CD8-positive, alpha-beta memory T cell (primary cell): ENCODE measurements around the gene MIEF1. TPM values are rescaled to one million over a fixed set of nuclear protein-coding genes. Genes with fewer than 3 reads are reported as not detected.

Source experiments
- CTCF ChIA-PET: fragments of 350-600 bp; sonication (Branson Sonifier 250); formaldehyde crosslinking; loops from one replicate; lab custom pipeline; 2021; ENCODE audit warnings: antibody characterized with exemption; lab: Charles Lee
- POLR2A ChIA-PET: fragments of 350-600 bp; sonication (Branson Sonifier 250); formaldehyde crosslinking; loops from one replicate; lab custom pipeline; 2021; ENCODE audit warnings: antibody characterized with exemption; lab: Charles Lee
- DNase-seq, 5 donors: peaks; one replicate each; pipeline versions ENCODE4 v3.0.0 to v3.0.0-alpha.2; 2020 to 2022; ENCODE audit warnings: mixed read lengths in 1 of 5
- H3K27ac ChIP-seq: one replicate; pipeline ENCODE4 v1.7.0; 2013; ENCODE audit warnings: low read depth, mild to moderate bottlenecking, low read length, moderate library complexity
- H3K27me3 ChIP-seq: 2 replicates; pipeline ENCODE4 v1.7.0; 2013; ENCODE audit warnings: low read length, mild to moderate bottlenecking; ENCODE audit not compliant: insufficient read depth, poor library complexity, severe bottlenecking
- H3K36me3 ChIP-seq: 2 replicates; pipeline ENCODE4 v1.7.0; 2013; ENCODE audit warnings: mild to moderate bottlenecking, low read length, moderate library complexity; ENCODE audit not compliant: insufficient read depth
- H3K4me1 ChIP-seq: 2 replicates; pipeline ENCODE4 v1.7.0; 2013; ENCODE audit warnings: mild to moderate bottlenecking, low read length, moderate library complexity; ENCODE audit not compliant: insufficient read depth
- H3K4me3 ChIP-seq: 2 replicates; pipeline ENCODE4 v1.7.0; 2013; ENCODE audit warnings: mild to moderate bottlenecking, low read length
- H3K9me3 ChIP-seq: 2 replicates; pipeline ENCODE4 v1.7.0; 2013; ENCODE audit warnings: mild to moderate bottlenecking, low read length
- H3K27ac Mint-ChIP-seq, 8 donors: one replicate each; pipeline ENCODE4 v1.8.0; 2020 to 2021; ENCODE audit warnings: mixed read lengths in 8 of 8, mild to moderate bottlenecking in 6 of 8, inconsistent platforms in 3 of 8, moderate library complexity in 3 of 8
- H3K27me3 Mint-ChIP-seq, 2 donors: one replicate each; pipeline ENCODE4 v1.8.0; 2020 to 2021; ENCODE audit warnings: mixed read lengths in 2 of 2, mild to moderate bottlenecking in 1 of 2, moderate library complexity in 1 of 2
- H3K36me3 Mint-ChIP-seq, 3 donors: one replicate each; pipeline ENCODE4 v1.8.0; 2020 to 2021; ENCODE audit warnings: mixed read lengths in 3 of 3, inconsistent platforms in 1 of 3, mild to moderate bottlenecking in 1 of 3
- H3K4me1 Mint-ChIP-seq, 3 donors: one replicate each; pipeline ENCODE4 v1.8.0; 2020 to 2021; ENCODE audit warnings: mixed read lengths in 3 of 3, inconsistent platforms in 1 of 3, mild to moderate bottlenecking in 1 of 3
- H3K4me3 Mint-ChIP-seq, 7 donors: one replicate each; pipeline ENCODE4 v1.8.0; 2020 to 2021; ENCODE audit warnings: mixed read lengths in 7 of 7, mild to moderate bottlenecking in 6 of 7, moderate library complexity in 4 of 7, inconsistent platforms in 2 of 7
- H3K9me3 Mint-ChIP-seq, 5 donors: one replicate each; pipeline ENCODE4 v1.8.0; 2020 to 2022; ENCODE audit warnings: mixed read lengths in 5 of 5, mild to moderate bottlenecking in 3 of 5, moderate library complexity in 2 of 5, inconsistent platforms in 1 of 5
- polyA plus RNA-seq: library from polyadenylated mRNA; unstranded; fragments of 300-500 nt; fragmentation: Illumina TruSeq; gene quantifications from one replicate; pipeline ENCODE4 v1.2.3, GENCODE V29; 2021
- total RNA-seq, 2 experiments: library from RNA; stranded (reverse); gene quantifications; one replicate each; pipeline ENCODE4 v1.2.3, GENCODE V29; 2021

The MIEF1 gene
- total and polyA plus RNA-seq, 3 experiments from 2014 or later, result 29.4 to 60.9 (median 59.9) TPM

DNA sequence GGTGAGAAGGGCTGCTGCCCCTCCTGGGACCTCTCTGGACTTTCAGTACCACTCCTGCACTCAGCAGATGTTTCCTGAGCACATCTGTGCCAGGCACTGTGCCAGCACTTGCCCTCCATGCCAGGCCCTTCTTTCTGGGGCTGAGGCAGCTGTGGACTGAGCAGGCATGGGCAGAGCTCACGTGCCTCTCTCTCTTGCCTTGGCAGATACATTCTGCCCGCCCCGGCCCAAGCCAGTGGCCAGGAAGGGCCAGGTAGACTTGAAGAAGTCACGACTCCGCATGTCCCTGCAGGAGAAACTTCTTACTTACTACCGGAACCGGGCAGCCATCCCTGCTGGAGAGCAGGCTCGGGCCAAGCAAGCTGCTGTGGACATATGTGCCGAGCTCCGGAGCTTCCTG lies 9.9 kb downstream of the MIEF1 start:
- Mint-ChIP-seq H3K4me1 (peaks cover 18 to 27% (median 27%) of the 10 kb centered on the region in 3 donors), H3K4me3 (no peak overlapping the region), H3K36me3 (peaks cover 8 to 87% (median 14%) of the 10 kb centered on the region in 3 donors), H3K9me3 (no peaks in the 10 kb centered on the region), H3K27me3 (no peaks in the 10 kb centered on the region), H3K27ac (no peak overlapping the region)
- no peak for DNase-seq
- Histone ChIP-seq H3K27me3 (no peaks in the 10 kb centered on the region), H3K4me1 (no peaks in the 10 kb centered on the region), H3K9me3 (no peaks in the 10 kb centered on the region), H3K4me3 (no peak overlapping the region), H3K36me3 (peaks cover 69% of the 10 kb centered on the region), H3K27ac (no peak overlapping the region)
- CTCF ChIA-PET, result interaction anchor here (3.4 to 7.1 kb wide), 2 partner anchors 16 to 17 kb away, joined by 24 to 51 read pairs; no protein-coding TSS in a partner anchor
- POLR2A ChIA-PET, result interaction anchor here (0.7 kb wide), 1 partner anchor 8 kb away, joined by 3 read pairs; no protein-coding TSS in a partner anchor

DNA sequence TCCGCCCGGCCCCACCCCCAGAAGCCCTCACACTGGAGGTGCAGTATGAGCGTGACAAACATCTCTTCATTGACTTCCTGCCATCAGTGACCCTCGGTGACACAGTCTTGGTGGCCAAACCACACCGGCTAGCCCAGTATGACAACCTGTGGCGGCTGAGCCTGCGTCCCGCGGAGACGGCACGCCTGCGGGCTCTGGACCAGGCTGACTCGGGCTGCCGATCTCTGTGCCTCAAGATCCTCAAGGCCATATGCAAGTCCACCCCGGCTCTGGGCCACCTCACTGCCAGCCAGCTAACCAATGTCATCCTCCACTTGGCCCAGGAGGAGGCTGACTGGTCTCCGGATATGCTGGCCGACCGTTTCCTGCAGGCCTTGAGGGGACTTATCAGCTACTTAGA lies 11.7 kb downstream of the MIEF1 start:
- ChIA-PET POLR2A (no interaction called here), CTCF (interaction anchor here (1.1 to 7.1 kb wide), 4 partner anchors 9 to 115 kb away, joined by 6 to 51 read pairs (median 16); partner anchors contain the start of gene TAB1)
- peaks cover 14 to 22% (median 19%) of the 10 kb centered on the region in 3 donors for H3K4me1 Mint-ChIP-seq
- H3K4me3 Mint-ChIP-seq, result no peak overlapping the region
- no peaks in the 10 kb centered on the region for H3K27me3 Mint-ChIP-seq
- Histone ChIP-seq H3K4me1 (peaks cover under 1% of the 10 kb centered on the region), H3K27ac (no peak overlapping the region), H3K9me3 (no peaks in the 10 kb centered on the region), H3K4me3 (no peak overlapping the region), H3K36me3 (peaks cover 63% of the 10 kb centered on the region), H3K27me3 (no peaks in the 10 kb centered on the region)
- peaks cover 4 to 76% (median 14%) of the 10 kb centered on the region in 3 donors for H3K36me3 Mint-ChIP-seq
- H3K9me3 Mint-ChIP-seq, result no peaks in the 10 kb centered on the region
- peak overlapping the region in 2 of 8 donors; percentile 50 to 56 for H3K27ac Mint-ChIP-seq
- DNase-seq, result no peak

DNA sequence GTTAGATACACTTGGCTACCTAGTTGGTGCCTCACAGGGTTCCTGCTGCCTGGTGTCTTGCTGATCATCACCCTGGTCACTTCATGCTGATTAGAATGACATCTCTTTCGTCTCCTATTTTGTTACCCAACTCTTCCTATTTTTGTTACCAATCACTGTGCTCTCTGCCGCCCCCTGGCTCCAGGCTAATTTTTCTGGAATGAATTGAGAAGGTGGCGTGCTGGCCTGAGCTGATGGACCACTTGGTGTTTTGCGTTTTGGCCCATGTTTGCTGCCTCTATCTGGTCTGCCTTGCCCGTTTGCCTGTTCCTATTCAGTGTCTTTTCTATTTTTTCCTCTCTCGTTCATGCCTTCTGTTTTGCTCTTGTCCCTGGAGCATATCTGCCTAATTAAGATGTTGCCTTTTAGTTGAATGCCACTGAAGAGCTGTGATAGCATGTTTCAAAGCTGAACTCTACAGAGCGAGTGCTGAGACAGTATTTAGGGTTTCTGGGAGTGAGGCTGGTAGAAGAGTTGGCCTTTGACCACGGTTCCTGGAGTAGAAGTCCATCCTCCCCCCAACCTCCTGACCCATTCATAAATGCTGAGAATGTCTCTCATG lies 12.4 kb downstream of the MIEF1 start:
- Mint-ChIP-seq H3K27me3 (peaks cover 0 to 2% of the 10 kb centered on the region in 2 donors), H3K9me3 (no peaks in the 10 kb centered on the region), H3K27ac (peak overlapping the region in 4 of 8 donors; percentile 25 to 58 (median 37)), H3K4me1 (peaks cover 17 to 26% (median 21%) of the 10 kb centered on the region in 3 donors), H3K36me3 (peaks cover 4 to 73% (median 14%) of the 10 kb centered on the region in 3 donors), H3K4me3 (peak overlapping the region in 1 of 7 donors; percentile 4)
- Histone ChIP-seq H3K4me1 (peaks cover 7% of the 10 kb centered on the region), H3K9me3 (no peaks in the 10 kb centered on the region), H3K27ac (no peak overlapping the region), H3K27me3 (no peaks in the 10 kb centered on the region), H3K36me3 (peaks cover 58% of the 10 kb centered on the region), H3K4me3 (no peak overlapping the region)
- POLR2A ChIA-PET, result no interaction called here
- peak in 2 of 5 donors; percentile 42 to 65 for DNase-seq
- CTCF ChIA-PET, result interaction anchor here (0.7 to 7.1 kb wide), 10 partner anchors 9 to 344 kb away, joined by 3 to 51 read pairs (median 6); partner anchors contain the start of genes MIEF1 and TAB1

DNA sequence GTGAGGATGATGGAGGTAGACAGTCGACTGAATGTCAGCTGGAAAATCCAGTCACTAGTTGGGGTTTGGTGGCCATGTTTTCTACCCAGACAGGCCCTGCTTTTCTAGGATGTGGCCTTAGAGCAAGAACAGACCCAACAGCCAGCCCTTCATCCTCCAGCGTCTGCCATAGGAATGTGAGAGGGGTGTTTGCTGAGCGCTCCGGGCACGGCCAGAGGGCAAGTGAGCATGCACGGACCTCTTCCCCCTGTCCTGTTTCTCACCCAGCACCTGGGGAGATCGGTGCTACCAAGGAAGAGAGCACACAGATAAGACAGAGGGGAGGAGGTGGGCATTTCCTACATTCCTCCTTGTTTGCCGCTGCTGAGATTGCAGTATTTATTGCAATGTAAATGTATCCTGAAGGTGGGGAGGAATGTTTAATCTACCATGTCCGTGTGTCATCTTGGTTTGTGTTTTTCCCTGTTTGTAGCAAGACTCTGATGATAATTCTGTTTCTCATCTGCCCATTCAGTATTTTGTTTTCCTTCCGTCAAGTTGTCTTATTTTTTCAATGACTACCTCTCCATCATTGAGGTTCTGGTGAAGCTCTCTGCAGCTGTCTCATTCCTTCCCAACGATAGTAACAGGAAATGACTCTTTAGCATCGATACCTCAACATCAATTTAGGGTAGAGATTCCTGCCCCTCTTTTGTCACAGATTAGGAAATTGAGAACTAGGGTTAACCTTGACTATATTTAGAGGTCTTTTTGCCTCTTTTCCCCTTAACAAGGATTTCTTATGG lies 13.4 kb downstream of the MIEF1 start:
- Mint-ChIP-seq H3K27ac (peak overlapping the region in 3 of 8 donors; percentile 6 to 79 (median 24)), H3K4me3 (peak overlapping the region in 1 of 7 donors; percentile 64), H3K36me3 (peaks cover 0 to 70% (median 14%) of the 10 kb centered on the region in 3 donors), H3K27me3 (peaks cover 0 to 9% of the 10 kb centered on the region in 2 donors), H3K9me3 (peaks cover 0 to 4% (median 3%) of the 10 kb centered on the region in 5 donors), H3K4me1 (peaks cover 17 to 23% (median 22%) of the 10 kb centered on the region in 3 donors)
- peaks cover 8% of the 10 kb centered on the region for H3K4me1 ChIP-seq
- ChIA-PET CTCF (interaction anchor here (0.7 to 7.1 kb wide), 11 partner anchors 8 to 345 kb away, joined by 3 to 51 read pairs (median 5); partner anchors contain the start of gene TAB1), POLR2A (interaction anchor here (0.6 to 1.7 kb wide), 3 partner anchors 9 to 118 kb away, joined by 4 to 7 read pairs (median 6); partner anchors contain the start of gene MIEF1)
- H3K27me3 ChIP-seq, result no peaks in the 10 kb centered on the region
- DNase-seq, result no peak
- H3K4me3 ChIP-seq, result no peak overlapping the region
- H3K9me3 ChIP-seq, result no peaks in the 10 kb centered on the region
- H3K27ac ChIP-seq, result no peak overlapping the region
- peaks cover 52% of the 10 kb centered on the region for H3K36me3 ChIP-seq

DNA sequence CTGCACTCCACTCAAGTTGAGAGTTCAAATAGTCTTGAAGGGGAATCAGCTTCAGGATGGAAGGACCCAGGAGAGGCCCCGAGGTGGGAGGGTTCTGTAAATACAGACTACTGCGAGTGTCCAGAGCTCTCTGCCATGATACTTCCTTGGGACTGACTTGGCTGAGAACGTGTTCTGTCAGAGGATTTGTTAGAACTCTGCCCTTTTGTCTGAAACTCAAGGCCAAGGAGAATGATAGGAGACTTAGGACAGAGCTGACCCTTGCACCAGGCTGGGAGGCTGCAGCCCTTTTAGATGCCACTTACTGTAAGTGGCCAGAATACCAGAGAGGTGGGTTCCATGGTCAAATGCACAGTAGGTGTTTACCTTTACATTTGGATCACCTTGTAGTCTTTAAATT lies 15.4 kb downstream of the MIEF1 start:
- Mint-ChIP-seq H3K27me3 (peaks cover 0 to 14% of the 10 kb centered on the region in 2 donors), H3K4me1 (peaks cover 33 to 39% (median 37%) of the 10 kb centered on the region in 3 donors), H3K27ac (peak overlapping the region in 1 of 8 donors; percentile 95), H3K36me3 (peaks cover 5 to 70% (median 18%) of the 10 kb centered on the region in 3 donors), H3K4me3 (peak overlapping the region in 1 of 7 donors; percentile 64), H3K9me3 (peaks cover 0 to 4% (median 3%) of the 10 kb centered on the region in 5 donors)
- Histone ChIP-seq H3K36me3 (peaks cover 47% of the 10 kb centered on the region), H3K27me3 (no peaks in the 10 kb centered on the region), H3K27ac (no peak overlapping the region), H3K4me3 (no peak overlapping the region), H3K4me1 (peaks cover 22% of the 10 kb centered on the region), H3K9me3 (no peaks in the 10 kb centered on the region)
- no peak for DNase-seq
- ChIA-PET CTCF (interaction anchor here (1.1 to 7.1 kb wide), 7 partner anchors 11 to 174 kb away, joined by 3 to 51 read pairs (median 8); partner anchors contain the start of genes MIEF1 and TAB1), POLR2A (interaction anchor here (0.8 to 1.7 kb wide), 5 partner anchors 14 to 1339 kb away, joined by 3 to 6 read pairs (median 3); partner anchors contain the start of genes MIEF1, ST13 and XPNPEP3)

GRCh38 chr22:39518144-39518786 lies 16.2 kb downstream of the MIEF1 start:
- H3K4me1 ChIP-seq, result peaks cover 30% of the 10 kb centered on the region
- H3K4me3 ChIP-seq, result no peak overlapping the region
- no peak for DNase-seq
- Mint-ChIP-seq H3K9me3 (peaks cover 0 to 4% (median 3%) of the 10 kb centered on the region in 5 donors), H3K36me3 (peaks cover 5 to 71% (median 22%) of the 10 kb centered on the region in 3 donors), H3K4me3 (peak overlapping the region; percentile 89 to 99 (median 96)), H3K4me1 (peaks cover 41 to 46% (median 45%) of the 10 kb centered on the region in 3 donors), H3K27ac (peak overlapping the region in 5 of 8 donors; percentile 10 to 100 (median 95)), H3K27me3 (peaks cover 0 to 14% of the 10 kb centered on the region in 2 donors)
- ChIA-PET POLR2A (interaction anchor here (0.9 kb wide), 1 partner anchor 16 kb away, joined by 3 read pairs; the partner anchor contains the start of gene MIEF1), CTCF (interaction anchor here (1.2 to 7.1 kb wide), 4 partner anchors 10 to 28 kb away, joined by 3 to 51 read pairs (median 15); partner anchors contain the start of gene MIEF1)
- no peaks in the 10 kb centered on the region for H3K9me3 ChIP-seq
- peak overlapping the region; percentile 80 for H3K27ac ChIP-seq
- H3K36me3 ChIP-seq, result peaks cover 50% of the 10 kb centered on the region
- no peaks in the 10 kb centered on the region for H3K27me3 ChIP-seq
